Urinary bladder (tissue), 4 donors: ENCODE measurements around the gene MAGI2. TPM values are rescaled to one million over a fixed set of nuclear protein-coding genes. Genes with fewer than 3 reads are reported as not detected.

Experiments
- DNase-seq: peaks from one replicate; pipeline ENCODE4 v3.0.0-alpha.2; 2015; ENCODE audit errors: extremely low spot score
- H3K27ac ChIP-seq: one replicate; pipeline ENCODE4 v1.5.1; 2013; ENCODE audit warnings: low read depth, mild to moderate bottlenecking, moderate library complexity
- H3K36me3 ChIP-seq: one replicate; pipeline ENCODE4 v1.6.1; 2013; ENCODE audit warnings: mild to moderate bottlenecking, moderate library complexity; ENCODE audit not compliant: insufficient read depth
- H3K4me1 ChIP-seq: one replicate; pipeline ENCODE4 v1.6.1; 2013; ENCODE audit warnings: mild to moderate bottlenecking, moderate library complexity; ENCODE audit not compliant: insufficient read depth
- H3K4me3 ChIP-seq: one replicate; pipeline ENCODE4 v1.5.1; 2013; ENCODE audit warnings: low read depth, low read length
- WGBS: extraction: QIAGEN DNeasy Blood & Tissue Kit; methylation state at CpG from one replicate; pipeline ENCODE4 v1.1.7; 2013; 5-methylcytosine and 5-hydroxymethylcytosine counted together
- polyA plus RNA-seq: library from polyadenylated mRNA; stranded (reverse); fragments of 200-250 nt; gene quantifications from one replicate; pipeline ENCODE4 v1.2.3, GENCODE V29; 2013
- total RNA-seq: library from RNA; depleted of rRNA; stranded (reverse); fragments of >200 nt; gene quantifications from one replicate; pipeline ENCODE4 v1.2.3, GENCODE V29; 2014
- donor health status: healthy with polysubstance abuse.
- donor health status: healthy.

MAGI2 gene
- total and polyA plus RNA-seq, 2 donors, result 7.6 to 37.4 TPM

- Histone ChIP-seq H3K4me3 (no peak overlapping the region), H3K4me1 (no peaks in the 10 kb centered on the region), H3K27ac (no peak overlapping the region), H3K36me3 (no peaks in the 10 kb centered on the region)
- no peak for DNase-seq
- WGBS, result 14% methylated on average over 7 of the region's 7 CpGs
Measured at GRCh38 chr7:79282070-79282694, 171.3 kb downstream of the MAGI2 start.

- WGBS, result 65% methylated on average over 2 of the region's 2 CpGs
- Histone ChIP-seq H3K4me3 (no peak overlapping the region), H3K4me1 (no peaks in the 10 kb centered on the region), H3K36me3 (no peaks in the 10 kb centered on the region), H3K27ac (no peak overlapping the region)
- DNase-seq, result no peak
Measured at GRCh38 chr7:79281426-79281825, 172.0 kb downstream of the MAGI2 start.

GRCh38 chr7:79272938-79273337 is 180.5 kb downstream of the MAGI2 start:
- WGBS, result 74% methylated on average over 2 of the region's 2 CpGs
- Histone ChIP-seq H3K36me3 (no peaks in the 10 kb centered on the region), H3K4me1 (no peaks in the 10 kb centered on the region), H3K27ac (no peak overlapping the region), H3K4me3 (no peak overlapping the region)
- no peak for DNase-seq

GRCh38 chr7:79272066-79272669 is 181.3 kb downstream of the MAGI2 start:
- Histone ChIP-seq H3K4me3 (no peak overlapping the region), H3K36me3 (no peaks in the 10 kb centered on the region), H3K27ac (no peak overlapping the region), H3K4me1 (no peaks in the 10 kb centered on the region)
- DNase-seq, result no peak
- 41% methylated on average over 4 of the region's 4 CpGs for WGBS

GRCh38 chr7:79268730-79269129 is 184.7 kb downstream of the MAGI2 start:
- Histone ChIP-seq H3K4me3 (no peak overlapping the region), H3K36me3 (no peaks in the 10 kb centered on the region), H3K27ac (no peak overlapping the region), H3K4me1 (no peaks in the 10 kb centered on the region)
- WGBS, result 66% methylated on average over 6 of the region's 6 CpGs
- DNase-seq, result no peak

- no peaks in the 10 kb centered on the region for H3K36me3 ChIP-seq
- no peak for DNase-seq
Measured at GRCh38 chr7:79258826-79259225, 194.6 kb downstream of the MAGI2 start.

GRCh38 chr7:79257959-79258358 is 195.5 kb downstream of the MAGI2 start:
- H3K4me3 ChIP-seq, result no peak overlapping the region
- peaks cover 2% of the 10 kb centered on the region for H3K4me1 ChIP-seq
- H3K36me3 ChIP-seq, result no peaks in the 10 kb centered on the region
- WGBS, result 93% methylated on average over 1 of the region's 1 CpG
- no peak overlapping the region for H3K27ac ChIP-seq
- no peak for DNase-seq

More at GRCh38 chr7:79258826-79259225, 194.6 kb downstream of the MAGI2 start:
- Histone ChIP-seq H3K4me1 (peaks cover 2% of the 10 kb centered on the region), H3K4me3 (no peak overlapping the region), H3K27ac (no peak overlapping the region)
- 75% methylated on average over 3 of the region's 3 CpGs for WGBS

- Histone ChIP-seq H3K27ac (no peak overlapping the region), H3K36me3 (no peaks in the 10 kb centered on the region), H3K4me1 (no peaks in the 10 kb centered on the region), H3K4me3 (no peak overlapping the region)
- no peak for DNase-seq
- 86% methylated on average over 4 of the region's 4 CpGs for WGBS
Measured at GRCh38 chr7:79245623-79246249, 207.7 kb downstream of the MAGI2 start.

- H3K4me3 ChIP-seq, result no peak overlapping the region
- WGBS, result 86% methylated on average over 1 of the region's 1 CpG
- no peaks in the 10 kb centered on the region for H3K36me3 ChIP-seq
- DNase-seq, result no peak
- no peaks in the 10 kb centered on the region for H3K4me1 ChIP-seq
- H3K27ac ChIP-seq, result no peak overlapping the region
Measured at GRCh38 chr7:79244482-79244881, 209.0 kb downstream of the MAGI2 start.

- H3K4me3 ChIP-seq, result no peak overlapping the region
- no peak for DNase-seq
- WGBS, result 50% methylated on average over 1 of the region's 1 CpG
- H3K4me1 ChIP-seq, result no peaks in the 10 kb centered on the region
- H3K36me3 ChIP-seq, result no peaks in the 10 kb centered on the region
- H3K27ac ChIP-seq, result no peak overlapping the region
Measured at GRCh38 chr7:79241288-79242060, 212.0 kb downstream of the MAGI2 start.

GRCh38 chr7:79240413-79240812 is 213.1 kb downstream of the MAGI2 start:
- no peak for DNase-seq
- no peaks in the 10 kb centered on the region for H3K36me3 ChIP-seq
- H3K4me3 ChIP-seq, result no peak overlapping the region
- no peaks in the 10 kb centered on the region for H3K4me1 ChIP-seq
- no peak overlapping the region for H3K27ac ChIP-seq
- WGBS, result 50% methylated on average over 2 of the region's 2 CpGs

- no peak overlapping the region for H3K27ac ChIP-seq
- whole genome bisulfite sequencing, result 59% methylated on average over 4 of the region's 4 CpGs
- H3K4me3 ChIP-seq, result no peak overlapping the region
- no peak for DNase-seq
- H3K4me1 ChIP-seq, result no peaks in the 10 kb centered on the region
- no peaks in the 10 kb centered on the region for H3K36me3 ChIP-seq
Measured at GRCh38 chr7:79236352-79237028, 217.0 kb downstream of the MAGI2 start.

GRCh38 chr7:79227044-79227443 is 226.4 kb downstream of the MAGI2 start:
- DNase-seq, result no peak
- no peak overlapping the region for H3K27ac ChIP-seq
- H3K4me1 ChIP-seq, result no peaks in the 10 kb centered on the region
- no peaks in the 10 kb centered on the region for H3K36me3 ChIP-seq
- H3K4me3 ChIP-seq, result no peak overlapping the region
- 67% methylated on average over 1 of the region's 1 CpG for WGBS
